ENCODE data around the gene CSKMT.
A peak's percentile ranks its signal among the peaks of the same experiment; 100 is the strongest.

DNA sequence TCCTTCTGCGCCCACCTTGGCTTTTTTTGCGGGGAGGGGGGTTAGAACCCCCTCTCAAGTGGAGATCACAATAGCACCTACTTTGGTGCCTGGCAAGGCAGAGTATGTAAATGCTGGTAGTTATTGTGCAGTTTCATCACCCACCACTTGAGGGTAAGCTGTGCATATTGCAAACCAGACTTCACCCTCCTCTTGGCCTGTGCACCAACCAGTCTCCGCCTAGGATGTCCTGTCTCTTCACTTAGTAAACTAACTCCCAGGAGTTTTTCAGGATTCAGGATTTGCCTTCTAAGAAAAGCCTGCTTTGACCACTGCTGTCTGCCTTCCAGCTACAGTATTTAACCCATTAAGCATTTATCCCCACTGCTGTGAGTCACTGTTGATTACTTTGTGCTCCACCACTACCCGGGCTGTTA lies 15.7 kb downstream of the CSKMT start:
- TF ChIP-seq, protein P1, sequence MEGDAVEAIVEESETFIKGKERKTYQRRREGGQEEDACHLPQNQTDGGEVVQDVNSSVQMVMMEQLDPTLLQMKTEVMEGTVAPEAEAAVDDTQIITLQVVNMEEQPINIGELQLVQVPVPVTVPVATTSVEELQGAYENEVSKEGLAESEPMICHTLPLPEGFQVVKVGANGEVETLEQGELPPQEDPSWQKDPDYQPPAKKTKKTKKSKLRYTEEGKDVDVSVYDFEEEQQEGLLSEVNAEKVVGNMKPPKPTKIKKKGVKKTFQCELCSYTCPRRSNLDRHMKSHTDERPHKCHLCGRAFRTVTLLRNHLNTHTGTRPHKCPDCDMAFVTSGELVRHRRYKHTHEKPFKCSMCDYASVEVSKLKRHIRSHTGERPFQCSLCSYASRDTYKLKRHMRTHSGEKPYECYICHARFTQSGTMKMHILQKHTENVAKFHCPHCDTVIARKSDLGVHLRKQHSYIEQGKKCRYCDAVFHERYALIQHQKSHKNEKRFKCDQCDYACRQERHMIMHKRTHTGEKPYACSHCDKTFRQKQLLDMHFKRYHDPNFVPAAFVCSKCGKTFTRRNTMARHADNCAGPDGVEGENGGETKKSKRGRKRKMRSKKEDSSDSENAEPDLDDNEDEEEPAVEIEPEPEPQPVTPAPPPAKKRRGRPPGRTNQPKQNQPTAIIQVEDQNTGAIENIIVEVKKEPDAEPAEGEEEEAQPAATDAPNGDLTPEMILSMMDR (conservative IDR thresholded peaks at IDR 0.05 in 1 of 2, IDR thresholded peaks at IDR 0.05 in 1 of 2; ENCODE audit: extremely low read depth in 1 of 2, insufficient read depth in 1 of 2, low read depth in 1 of 2, low read length in 2 of 2) = peak; percentile 44 to 66
- no peak for TF ChIP-seq EZH2 (IDR thresholded peaks at IDR 0.05; ENCODE audit: borderline replicate concordance, low read length)

All from mammary epithelial cell (primary cell).